Epidermal melanocyte (primary cell): ENCODE measurements around the gene SIGLEC15.
"Not testable (repeated sequence)": the region's sequence is repeated elsewhere in the genome, so short reads cannot be mapped to it uniquely, and the experiment has no call there.

Experiments used
- DNase-seq: peaks from one replicate; pipeline ENCODE4 v3.0.0; 2011; ENCODE audit warnings: low spot score; ENCODE audit not compliant: insufficient read length

SIGLEC15 gene, protein sequence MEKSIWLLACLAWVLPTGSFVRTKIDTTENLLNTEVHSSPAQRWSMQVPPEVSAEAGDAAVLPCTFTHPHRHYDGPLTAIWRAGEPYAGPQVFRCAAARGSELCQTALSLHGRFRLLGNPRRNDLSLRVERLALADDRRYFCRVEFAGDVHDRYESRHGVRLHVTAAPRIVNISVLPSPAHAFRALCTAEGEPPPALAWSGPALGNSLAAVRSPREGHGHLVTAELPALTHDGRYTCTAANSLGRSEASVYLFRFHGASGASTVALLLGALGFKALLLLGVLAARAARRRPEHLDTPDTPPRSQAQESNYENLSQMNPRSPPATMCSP

GRCh38 chr18:45825258-45826044, at the start of gene SIGLEC15:
TSS of gene SIGLEC15 (plus strand) at chr18:45825675. CDS start at chr18:45825729, 54 bp downstream.
- DNase-seq: no peak

GRCh38 chr18:45775743-45776142, 49.7 kb upstream of the SIGLEC15 start:
- no peak for DNase-seq

DNA sequence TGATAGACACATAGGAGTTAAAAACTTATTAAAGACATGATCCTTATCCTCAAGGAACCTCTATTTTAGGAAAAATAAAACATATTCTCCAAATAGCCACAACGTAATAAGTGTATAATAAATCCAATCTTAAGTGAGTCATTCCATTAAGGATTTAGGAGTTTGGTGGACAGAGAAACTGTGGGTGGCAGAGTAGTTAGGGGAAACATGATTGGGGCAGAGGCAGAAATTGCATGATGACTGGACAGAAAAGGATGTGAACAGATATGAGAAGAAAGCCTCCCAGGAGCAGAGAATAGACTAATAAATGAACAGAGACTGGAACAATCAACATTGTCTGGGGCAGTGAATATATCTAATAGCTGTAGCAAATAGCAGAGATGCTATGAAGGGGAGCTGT, 48.1 kb upstream of the SIGLEC15 start:
- DNase-seq: no peak

DNA sequence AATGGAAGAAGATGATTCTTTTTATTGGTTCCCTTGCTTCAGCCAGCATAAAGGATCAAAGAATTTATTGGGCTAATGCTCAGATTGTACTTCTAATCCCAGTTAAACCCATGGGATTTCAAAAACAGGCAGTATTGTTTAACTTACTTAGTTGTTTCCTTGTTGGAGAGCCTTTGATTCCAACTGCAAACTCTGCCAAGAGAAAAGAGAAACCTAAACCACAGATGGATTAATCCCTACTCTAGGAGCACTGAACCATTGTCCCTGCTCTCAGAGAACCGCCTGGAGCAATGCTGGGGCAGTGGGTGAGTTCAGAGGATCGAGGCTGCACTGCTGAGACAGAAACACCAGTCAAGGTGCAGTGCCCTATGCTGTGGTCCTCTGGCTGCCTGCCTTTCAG, 44.9 kb upstream of the SIGLEC15 start:
- DNase-seq: no peak

GRCh38 chr18:45782662-45783061, 42.8 kb upstream of the SIGLEC15 start:
- no peak for DNase-seq

- no peak for DNase-seq
These were observed 42.1 kb upstream of the SIGLEC15 start for GRCh38 chr18:45783097-45784075.

GRCh38 chr18:45785134-45785533, 40.3 kb upstream of the SIGLEC15 start:
- no peak for DNase-seq

- DNase-seq: no peak
These were observed 38.5 kb upstream of the SIGLEC15 start for GRCh38 chr18:45786941-45787340.

GRCh38 chr18:45787346-45787745, 38.1 kb upstream of the SIGLEC15 start:
- DNase-seq: no peak

- DNase-seq: no peak
These were observed 36.6 kb upstream of the SIGLEC15 start for GRCh38 chr18:45788861-45789260.

- no peak for DNase-seq
These were observed 32.8 kb upstream of the SIGLEC15 start for GRCh38 chr18:45792506-45793263.

DNA sequence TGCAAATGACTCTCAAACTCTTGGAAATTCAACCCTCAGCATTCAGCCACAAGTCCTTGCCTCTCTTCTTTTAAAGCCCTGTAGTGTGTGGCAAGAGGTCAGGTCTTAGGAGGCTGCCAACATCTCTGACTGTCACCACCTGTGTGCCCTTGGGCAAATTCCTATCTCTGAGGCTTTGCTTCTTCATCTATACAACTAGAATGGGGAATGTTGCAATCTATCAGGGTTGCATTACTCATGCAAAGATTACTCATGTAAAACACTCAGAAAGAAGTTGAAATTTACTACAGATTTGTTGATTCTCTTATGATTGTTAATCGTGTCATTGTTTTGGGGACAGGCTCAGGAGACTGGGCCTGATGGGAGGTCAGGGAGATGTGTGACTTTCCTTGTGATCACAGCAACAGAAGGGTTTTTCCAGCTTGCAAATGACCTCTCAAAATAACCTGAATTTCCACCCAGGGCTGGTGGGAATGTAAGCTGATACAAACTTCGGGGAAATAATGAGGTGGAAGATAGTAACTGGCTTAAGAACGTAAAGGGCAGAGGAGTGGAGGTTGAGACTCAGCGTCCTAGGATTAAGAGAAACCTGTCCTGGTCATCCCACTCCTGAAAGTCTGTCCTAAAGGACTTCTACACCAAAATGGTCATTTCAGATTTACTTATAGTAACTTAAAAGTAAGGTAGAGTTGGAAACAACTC, 32.1 kb upstream of the SIGLEC15 start:
- peak; percentile 63 for DNase-seq

DNA sequence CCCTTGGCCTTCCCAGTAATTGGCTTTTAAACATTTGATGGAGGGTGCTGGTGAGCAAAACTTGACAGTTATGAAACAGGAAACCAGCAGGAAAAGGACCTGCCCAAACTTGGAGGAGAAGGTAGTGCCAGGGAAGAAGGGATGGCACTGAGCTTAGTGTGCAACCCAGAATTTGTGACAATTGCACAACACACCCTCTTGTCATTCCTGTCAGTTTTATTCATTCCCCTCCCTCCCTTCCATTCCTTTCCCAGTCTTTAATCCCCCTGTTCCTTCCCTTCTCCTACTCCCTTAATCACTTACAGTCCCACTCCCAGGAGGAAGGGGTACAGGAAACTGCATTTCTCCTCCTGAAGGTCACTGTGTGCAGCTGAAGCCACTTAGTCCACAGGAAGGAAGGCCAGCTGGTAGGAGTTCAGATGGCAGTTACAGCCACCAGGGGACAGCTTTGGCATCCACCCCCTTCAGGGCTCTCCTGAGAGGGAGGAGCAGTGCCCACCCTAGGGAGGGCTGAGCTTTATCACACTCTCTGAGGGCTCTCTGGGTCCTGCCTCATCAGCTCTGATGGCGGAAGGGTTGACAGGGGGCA, 24.0 kb upstream of the SIGLEC15 start:
- no peak for DNase-seq

DNA sequence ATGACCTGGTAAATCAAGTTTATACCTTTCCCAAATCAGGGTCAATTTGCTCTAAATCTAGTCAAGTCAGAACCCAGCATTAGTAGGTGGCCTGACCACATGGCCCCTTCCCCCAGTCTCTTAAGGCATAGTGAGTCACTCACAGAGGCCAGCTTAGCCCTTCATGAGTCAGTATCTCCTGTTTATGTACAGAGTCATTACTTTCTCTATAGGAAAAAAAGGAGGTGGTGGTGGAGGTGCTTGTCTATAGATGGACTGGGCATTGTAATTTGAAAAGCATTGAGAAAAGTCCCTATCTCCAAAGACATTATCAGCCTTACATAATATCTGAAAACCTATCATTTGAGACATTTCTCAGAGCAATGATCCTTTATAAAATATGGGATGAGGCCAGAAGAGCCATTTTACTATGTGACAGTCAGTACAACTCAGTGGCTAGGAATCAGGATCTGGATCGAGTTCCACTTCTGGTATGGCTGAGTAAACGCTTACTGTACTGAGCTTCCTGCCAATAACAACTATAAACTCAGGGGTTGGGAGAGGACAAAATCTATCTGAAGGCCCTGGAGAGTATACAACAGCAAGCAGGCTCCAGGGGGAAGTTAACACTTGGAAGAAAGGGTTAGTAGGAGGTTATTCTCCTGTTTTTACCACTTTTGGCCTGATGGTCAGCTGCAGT, 22.5 kb upstream of the SIGLEC15 start:
- DNase-seq: no peak

GRCh38 chr18:45805551-45805950, 19.9 kb upstream of the SIGLEC15 start:
- no peak for DNase-seq

DNA sequence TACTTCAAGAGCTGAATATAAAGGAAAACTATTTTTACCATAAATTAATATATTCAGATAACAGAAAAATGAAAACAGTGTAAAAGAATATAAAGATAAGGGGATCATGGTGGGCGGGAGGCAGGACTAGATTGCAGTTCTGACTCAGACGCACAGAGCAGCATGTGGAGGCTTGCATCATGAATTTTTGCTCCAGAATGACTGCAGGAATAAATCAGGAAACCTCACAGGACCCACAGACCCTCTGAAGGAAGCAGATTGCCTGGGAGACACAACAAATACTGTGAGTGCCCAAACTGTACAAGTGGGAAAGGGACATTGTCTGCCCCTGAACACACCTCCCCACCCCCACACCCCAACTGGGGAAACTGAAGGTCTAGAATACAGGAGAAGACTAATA, 19.2 kb upstream of the SIGLEC15 start:
- no peak for DNase-seq

DNA sequence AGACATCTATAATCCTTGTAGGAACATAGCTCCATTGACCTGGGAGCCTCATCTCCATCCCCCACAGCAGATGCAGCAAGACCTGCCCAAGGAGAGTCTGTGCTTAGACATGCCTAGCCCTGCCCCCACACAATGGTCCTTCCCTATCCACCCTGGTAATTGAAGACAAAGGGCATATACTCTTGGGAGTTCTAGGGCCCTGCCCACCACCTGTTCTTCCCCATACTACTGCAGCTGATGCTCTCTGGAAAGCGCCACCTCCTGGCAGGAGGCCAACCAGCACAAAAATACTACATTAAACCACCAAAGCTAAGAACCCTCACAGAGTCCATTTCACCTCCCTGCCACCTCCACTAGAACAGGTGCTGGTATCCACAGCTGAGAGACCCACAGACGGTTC, 18.3 kb upstream of the SIGLEC15 start:
- not testable (repeated sequence) for DNase-seq

GRCh38 chr18:45814733-45815132, 10.7 kb upstream of the SIGLEC15 start:
- not testable (repeated sequence) for DNase-seq

DNA sequence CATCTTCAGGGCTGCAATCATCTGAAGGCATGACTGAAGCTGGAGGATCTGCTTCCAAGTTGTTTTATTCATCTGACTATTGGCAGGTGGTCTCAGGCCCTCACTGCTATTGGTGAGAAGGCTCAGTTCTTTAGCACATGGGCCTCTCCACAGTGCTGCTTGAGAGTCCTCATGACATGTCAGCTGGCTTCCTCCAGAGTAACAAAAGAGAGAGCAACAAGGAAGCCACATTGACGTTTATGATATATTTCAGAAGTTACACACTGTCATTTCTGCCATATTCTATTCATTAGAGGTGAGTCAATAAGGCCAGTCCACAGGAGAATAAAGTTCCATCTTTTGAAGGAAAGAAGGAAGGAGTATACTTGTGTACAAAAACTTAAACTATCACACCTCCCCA, 7.9 kb upstream of the SIGLEC15 start:
- no peak for DNase-seq
